Activated CD8-positive, alpha-beta memory T cell treated with anti-CD3 and anti-CD28 coated beads, Interleukin-2, amount 50 U/mL, for 24 hours (primary cell): ENCODE results near the gene LRRC26.

Experiments
- DNase-seq: peaks from one replicate; pipeline ENCODE4 v3.0.0-alpha.2; 2020; ENCODE audit errors: extremely low read depth

LRRC26 gene

GRCh38 chr9:137168573-137168903 lies 1.3 kb downstream of the LRRC26 start:
- no peak for DNase-seq

- DNase-seq = no peak
Observed at GRCh38 chr9:137167747-137168572, 1.9 kb downstream of the LRRC26 start.

GRCh38 chr9:137167277-137167746 lies 2.5 kb downstream of the LRRC26 start:
- no peak for DNase-seq

GRCh38 chr9:137166380-137167229 lies 3.2 kb downstream of the LRRC26 start:
- DNase-seq = no peak

- DNase-seq = no peak
Observed at GRCh38 chr9:137165250-137165836, 4.5 kb downstream of the LRRC26 start.

GRCh38 chr9:137164370-137165249 lies 5.2 kb downstream of the LRRC26 start:
- no peak for DNase-seq

GRCh38 chr9:137163805-137164204 lies 6.0 kb downstream of the LRRC26 start:
- DNase-seq = no peak

- no peak for DNase-seq
Observed at GRCh38 chr9:137163365-137163715, 6.5 kb downstream of the LRRC26 start.

GRCh38 chr9:137162505-137163364 lies 7.1 kb downstream of the LRRC26 start:
- no peak for DNase-seq

- no peak for DNase-seq
Observed at GRCh38 chr9:137161558-137162486, 8.0 kb downstream of the LRRC26 start.

GRCh38 chr9:137160716-137161557 lies 8.9 kb downstream of the LRRC26 start:
- no peak for DNase-seq

- no peak for DNase-seq
Observed at GRCh38 chr9:137160054-137160425, 9.8 kb downstream of the LRRC26 start.

- no peak for DNase-seq
Observed at GRCh38 chr9:137159105-137160053, 10.5 kb downstream of the LRRC26 start.

GRCh38 chr9:137158625-137159024 lies 11.2 kb downstream of the LRRC26 start:
- DNase-seq = no peak

- DNase-seq = no peak
Observed at GRCh38 chr9:137157618-137158415, 12.0 kb downstream of the LRRC26 start.

GRCh38 chr9:137156567-137157375 lies 13.1 kb downstream of the LRRC26 start:
- no peak for DNase-seq
